ENCODE data around the gene UNC45A. TPM values are rescaled to one million over a fixed set of nuclear protein-coding genes. Genes with fewer than 3 reads are reported as not detected.

UNC45A gene
- total and polyA plus RNA-seq, 2 of the 13 experiments (the other 11 are each of a cell fraction or from before 2014, with no cell fraction given): 33.8 to 39.7 TPM

DNA sequence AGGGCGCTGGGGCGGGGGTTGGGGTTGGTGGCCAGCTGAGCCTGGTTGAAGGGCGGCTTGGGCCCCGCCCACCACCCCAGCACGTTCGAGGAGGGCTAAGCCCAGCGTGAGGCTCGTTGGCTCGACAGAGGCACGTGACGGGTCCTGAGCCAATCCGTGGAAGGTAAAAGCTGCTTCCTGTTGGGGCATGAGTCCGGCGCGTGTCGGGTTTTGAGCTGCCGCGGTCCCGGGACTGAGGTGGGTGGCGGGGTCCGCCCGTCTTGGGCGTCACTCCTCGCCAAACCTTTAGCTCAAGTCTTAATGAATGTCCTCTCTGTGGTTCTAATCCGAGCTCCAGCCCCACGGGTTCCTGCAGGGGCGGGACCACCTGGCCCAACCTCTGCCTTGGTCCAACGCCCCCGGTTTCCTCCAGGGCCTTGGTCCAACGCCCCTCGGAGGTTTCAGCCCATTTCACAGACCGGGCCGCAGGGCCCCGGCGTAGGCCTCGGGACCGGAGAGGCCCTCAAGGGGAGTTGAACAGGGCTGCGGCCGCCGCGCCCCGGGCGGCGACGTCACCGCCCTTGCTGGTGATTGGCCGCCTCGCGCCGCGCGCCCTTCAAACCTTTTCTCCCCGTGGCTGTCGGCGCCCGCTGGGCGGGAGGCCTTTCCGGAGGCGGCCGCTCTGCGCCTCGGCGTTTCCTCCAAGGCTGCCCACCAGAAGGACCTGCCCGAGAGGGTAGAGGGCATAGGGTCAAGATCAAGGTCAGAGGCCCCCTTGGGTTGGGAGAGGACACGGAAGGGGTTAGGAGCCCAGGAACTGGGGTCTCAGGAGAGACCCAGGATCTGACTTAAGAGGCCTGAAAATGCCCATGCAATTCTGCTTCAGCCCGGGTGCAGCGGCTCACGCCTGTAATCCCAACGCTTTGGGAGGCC lies 19.9 kb downstream of the UNC45A start, which contains the start of gene RCCD1 (continued):
- TF ChIP-seq, protein P1, sequence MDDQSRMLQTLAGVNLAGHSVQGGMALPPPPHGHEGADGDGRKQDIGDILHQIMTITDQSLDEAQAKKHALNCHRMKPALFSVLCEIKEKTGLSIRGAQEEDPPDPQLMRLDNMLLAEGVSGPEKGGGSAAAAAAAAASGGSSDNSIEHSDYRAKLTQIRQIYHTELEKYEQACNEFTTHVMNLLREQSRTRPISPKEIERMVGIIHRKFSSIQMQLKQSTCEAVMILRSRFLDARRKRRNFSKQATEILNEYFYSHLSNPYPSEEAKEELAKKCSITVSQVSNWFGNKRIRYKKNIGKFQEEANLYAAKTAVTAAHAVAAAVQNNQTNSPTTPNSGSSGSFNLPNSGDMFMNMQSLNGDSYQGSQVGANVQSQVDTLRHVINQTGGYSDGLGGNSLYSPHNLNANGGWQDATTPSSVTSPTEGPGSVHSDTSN (CRISPR knock-in tag; IDR thresholded peaks at IDR 0.05; ENCODE audit: borderline replicate concordance): peak; percentile 68; the same call in 1 of the 2 replicates
- 0 out of 2 replicates have a peak, but pooled peaks have one; percentile 8 for TF ChIP-seq GABPA (IDR thresholded peaks at IDR 0.05; ENCODE audit: low read depth, low read length)
- TF ChIP-seq GABPA (CRISPR knock-in tag; IDR thresholded peaks at IDR 0.05; ENCODE audit: low read depth): peak; percentile 61
- TF ChIP-seq, protein P2, sequence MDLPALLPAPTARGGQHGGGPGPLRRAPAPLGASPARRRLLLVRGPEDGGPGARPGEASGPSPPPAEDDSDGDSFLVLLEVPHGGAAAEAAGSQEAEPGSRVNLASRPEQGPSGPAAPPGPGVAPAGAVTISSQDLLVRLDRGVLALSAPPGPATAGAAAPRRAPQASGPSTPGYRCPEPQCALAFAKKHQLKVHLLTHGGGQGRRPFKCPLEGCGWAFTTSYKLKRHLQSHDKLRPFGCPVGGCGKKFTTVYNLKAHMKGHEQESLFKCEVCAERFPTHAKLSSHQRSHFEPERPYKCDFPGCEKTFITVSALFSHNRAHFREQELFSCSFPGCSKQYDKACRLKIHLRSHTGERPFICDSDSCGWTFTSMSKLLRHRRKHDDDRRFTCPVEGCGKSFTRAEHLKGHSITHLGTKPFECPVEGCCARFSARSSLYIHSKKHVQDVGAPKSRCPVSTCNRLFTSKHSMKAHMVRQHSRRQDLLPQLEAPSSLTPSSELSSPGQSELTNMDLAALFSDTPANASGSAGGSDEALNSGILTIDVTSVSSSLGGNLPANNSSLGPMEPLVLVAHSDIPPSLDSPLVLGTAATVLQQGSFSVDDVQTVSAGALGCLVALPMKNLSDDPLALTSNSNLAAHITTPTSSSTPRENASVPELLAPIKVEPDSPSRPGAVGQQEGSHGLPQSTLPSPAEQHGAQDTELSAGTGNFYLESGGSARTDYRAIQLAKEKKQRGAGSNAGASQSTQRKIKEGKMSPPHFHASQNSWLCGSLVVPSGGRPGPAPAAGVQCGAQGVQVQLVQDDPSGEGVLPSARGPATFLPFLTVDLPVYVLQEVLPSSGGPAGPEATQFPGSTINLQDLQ (CRISPR knock-in tag; IDR thresholded peaks at IDR 0.05): no peak
- TF ChIP-seq SKI (IDR thresholded peaks at IDR 0.05; ENCODE audit: partially characterized antibody): peak; percentile 8
- peak; percentile 39; the same call in 1 of the 2 replicates for TF ChIP-seq HOXD1 (CRISPR knock-in tag; IDR thresholded peaks at IDR 0.05)
- TF ChIP-seq ZNF816 (CRISPR knock-in tag; IDR thresholded peaks at IDR 0.05; ENCODE audit: borderline replicate concordance): no peak
- no peak for TF ChIP-seq ZNF670 (CRISPR knock-in tag; IDR thresholded peaks at IDR 0.05; ENCODE audit: borderline replicate concordance)
- TF ChIP-seq NFYB (CRISPR knock-in tag; IDR thresholded peaks at IDR 0.05): peak; percentile 89
- peak; percentile 76; the same call in 1 of the 2 replicates for TF ChIP-seq ZBTB38 (CRISPR knock-in tag; IDR thresholded peaks at IDR 0.05)
- peak; percentile 75; the same call in 1 of the 2 replicates for TF ChIP-seq ARNT2 (CRISPR knock-in tag; IDR thresholded peaks at IDR 0.05; ENCODE audit: low read depth)
- TF ChIP-seq, protein P3, sequence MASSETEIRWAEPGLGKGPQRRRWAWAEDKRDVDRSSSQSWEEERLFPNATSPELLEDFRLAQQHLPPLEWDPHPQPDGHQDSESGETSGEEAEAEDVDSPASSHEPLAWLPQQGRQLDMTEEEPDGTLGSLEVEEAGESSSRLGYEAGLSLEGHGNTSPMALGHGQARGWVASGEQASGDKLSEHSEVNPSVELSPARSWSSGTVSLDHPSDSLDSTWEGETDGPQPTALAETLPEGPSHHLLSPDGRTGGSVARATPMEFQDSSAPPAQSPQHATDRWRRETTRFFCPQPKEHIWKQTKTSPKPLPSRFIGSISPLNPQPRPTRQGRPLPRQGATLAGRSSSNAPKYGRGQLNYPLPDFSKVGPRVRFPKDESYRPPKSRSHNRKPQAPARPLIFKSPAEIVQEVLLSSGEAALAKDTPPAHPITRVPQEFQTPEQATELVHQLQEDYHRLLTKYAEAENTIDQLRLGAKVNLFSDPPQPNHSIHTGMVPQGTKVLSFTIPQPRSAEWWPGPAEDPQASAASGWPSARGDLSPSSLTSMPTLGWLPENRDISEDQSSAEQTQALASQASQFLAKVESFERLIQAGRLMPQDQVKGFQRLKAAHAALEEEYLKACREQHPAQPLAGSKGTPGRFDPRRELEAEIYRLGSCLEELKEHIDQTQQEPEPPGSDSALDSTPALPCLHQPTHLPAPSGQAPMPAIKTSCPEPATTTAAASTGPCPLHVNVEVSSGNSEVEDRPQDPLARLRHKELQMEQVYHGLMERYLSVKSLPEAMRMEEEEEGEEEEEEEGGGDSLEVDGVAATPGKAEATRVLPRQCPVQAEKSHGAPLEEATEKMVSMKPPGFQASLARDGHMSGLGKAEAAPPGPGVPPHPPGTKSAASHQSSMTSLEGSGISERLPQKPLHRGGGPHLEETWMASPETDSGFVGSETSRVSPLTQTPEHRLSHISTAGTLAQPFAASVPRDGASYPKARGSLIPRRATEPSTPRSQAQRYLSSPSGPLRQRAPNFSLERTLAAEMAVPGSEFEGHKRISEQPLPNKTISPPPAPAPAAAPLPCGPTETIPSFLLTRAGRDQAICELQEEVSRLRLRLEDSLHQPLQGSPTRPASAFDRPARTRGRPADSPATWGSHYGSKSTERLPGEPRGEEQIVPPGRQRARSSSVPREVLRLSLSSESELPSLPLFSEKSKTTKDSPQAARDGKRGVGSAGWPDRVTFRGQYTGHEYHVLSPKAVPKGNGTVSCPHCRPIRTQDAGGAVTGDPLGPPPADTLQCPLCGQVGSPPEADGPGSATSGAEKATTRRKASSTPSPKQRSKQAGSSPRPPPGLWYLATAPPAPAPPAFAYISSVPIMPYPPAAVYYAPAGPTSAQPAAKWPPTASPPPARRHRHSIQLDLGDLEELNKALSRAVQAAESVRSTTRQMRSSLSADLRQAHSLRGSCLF (CRISPR knock-in tag; IDR thresholded peaks at IDR 0.05; ENCODE audit: borderline replicate concordance): 0 out of 2 replicates have a peak, but pooled peaks have one; percentile 69
- TF ChIP-seq, protein P4, sequence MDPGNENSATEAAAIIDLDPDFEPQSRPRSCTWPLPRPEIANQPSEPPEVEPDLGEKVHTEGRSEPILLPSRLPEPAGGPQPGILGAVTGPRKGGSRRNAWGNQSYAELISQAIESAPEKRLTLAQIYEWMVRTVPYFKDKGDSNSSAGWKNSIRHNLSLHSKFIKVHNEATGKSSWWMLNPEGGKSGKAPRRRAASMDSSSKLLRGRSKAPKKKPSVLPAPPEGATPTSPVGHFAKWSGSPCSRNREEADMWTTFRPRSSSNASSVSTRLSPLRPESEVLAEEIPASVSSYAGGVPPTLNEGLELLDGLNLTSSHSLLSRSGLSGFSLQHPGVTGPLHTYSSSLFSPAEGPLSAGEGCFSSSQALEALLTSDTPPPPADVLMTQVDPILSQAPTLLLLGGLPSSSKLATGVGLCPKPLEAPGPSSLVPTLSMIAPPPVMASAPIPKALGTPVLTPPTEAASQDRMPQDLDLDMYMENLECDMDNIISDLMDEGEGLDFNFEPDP (CRISPR knock-in tag; conservative IDR thresholded peaks at IDR 0.05): no peak
- TF ChIP-seq, protein P5, sequence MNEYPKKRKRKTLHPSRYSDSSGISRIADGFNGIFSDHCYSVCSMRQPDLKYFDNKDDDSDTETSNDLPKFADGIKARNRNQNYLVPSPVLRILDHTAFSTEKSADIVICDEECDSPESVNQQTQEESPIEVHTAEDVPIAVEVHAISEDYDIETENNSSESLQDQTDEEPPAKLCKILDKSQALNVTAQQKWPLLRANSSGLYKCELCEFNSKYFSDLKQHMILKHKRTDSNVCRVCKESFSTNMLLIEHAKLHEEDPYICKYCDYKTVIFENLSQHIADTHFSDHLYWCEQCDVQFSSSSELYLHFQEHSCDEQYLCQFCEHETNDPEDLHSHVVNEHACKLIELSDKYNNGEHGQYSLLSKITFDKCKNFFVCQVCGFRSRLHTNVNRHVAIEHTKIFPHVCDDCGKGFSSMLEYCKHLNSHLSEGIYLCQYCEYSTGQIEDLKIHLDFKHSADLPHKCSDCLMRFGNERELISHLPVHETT (CRISPR knock-in tag; conservative IDR thresholded peaks at IDR 0.05): peak; percentile 62; the same call in 1 of the 2 replicates

Measured in HepG2 (cell line).